Tibial artery (tissue), 4 donors: ENCODE results near the gene S100A2.

Experiments
- DNase-seq, 2 donors: peaks; one replicate each; pipeline ENCODE4 v3.0.0-alpha.2; 2019
- H3K27ac ChIP-seq, 2 donors: fragments of 200-600 bp; sonication (generic) in 1 of 2; 1 replicate in 1 of 2; 2 replicates in 1 of 2; pipeline ENCODE4 v1.5.1; 2018 to 2019; ENCODE audit warnings: mild to moderate bottlenecking in 1 of 2
- H3K27me3 ChIP-seq, 2 donors: fragments of 200-600 bp; sonication (generic) in 1 of 2; one replicate each; pipeline versions ENCODE4 v1.5.1 to v1.6.0; 2016 to 2019
- H3K36me3 ChIP-seq, 3 donors: fragments of 200-600 bp; sonication (generic) in 2 of 3; one replicate each; pipeline ENCODE4 v1.5.1; 2016 to 2019; ENCODE audit warnings: mild to moderate bottlenecking in 2 of 3
- H3K4me1 ChIP-seq, 4 donors: fragments of 200-600 bp; sonication (generic) in 2 of 4; 1 replicate in 3 of 4; 2 replicates in 1 of 4; pipeline ENCODE4 v1.5.1; 2016 to 2019
- H3K4me3 ChIP-seq, 2 donors: fragments of 200-600 bp; sonication (generic) in 1 of 2; 1 replicate in 1 of 2; 2 replicates in 1 of 2; pipeline ENCODE4 v1.5.1; 2018 to 2019; ENCODE audit warnings: mild to moderate bottlenecking in 2 of 2
- H3K9me3 ChIP-seq, 3 donors: fragments of 200-600 bp; sonication (generic) in 1 of 3; one replicate each; pipeline ENCODE4 v1.5.1; 2016 to 2019
- CTCF ChIP-seq, 2 experiments: fragments of 200-600 bp in 1 of 2; fragments of 450-650 bp in 1 of 2; IDR thresholded peaks; one replicate each; pipeline ENCODE4 v1.5.1; 2017 to 2019; ENCODE audit warnings: antibody characterized with exemption in 2 of 2, mild to moderate bottlenecking in 1 of 2, moderate library complexity in 1 of 2
- intact Hi-C: fragments of 100-400 bp; cut with DNase I; formaldehyde crosslinking; loops from one replicate; pipeline ENCODE4 v1.15.0; 2023; ENCODE audit warnings: low total_unique reads

The S100A2 gene

DNA sequence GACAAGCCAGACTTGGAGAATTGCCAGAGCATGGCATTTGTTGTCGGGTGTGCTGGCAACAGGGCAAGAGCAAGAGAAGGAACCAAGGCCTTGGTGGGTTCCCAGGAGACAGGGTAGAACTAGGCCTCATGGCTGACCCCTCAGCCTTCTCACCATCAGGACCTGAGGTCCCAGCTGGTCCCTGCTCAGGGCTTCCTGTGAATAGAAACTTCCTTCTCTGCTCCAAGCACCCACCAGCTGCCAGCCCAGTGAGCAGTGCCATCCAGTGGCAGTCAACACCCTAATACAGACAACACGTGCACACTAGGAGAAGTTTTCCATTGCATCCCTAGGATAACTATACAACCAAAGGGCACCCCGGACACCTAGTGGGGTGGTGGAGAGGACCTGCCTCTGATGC, 52.6 kb downstream of the S100A2 start:
- no peaks in the 10 kb centered on the region for H3K9me3 ChIP-seq
- intact Hi-C loops: loop anchor here (10.0 kb wide), 1 partner anchor 232 kb away; no protein-coding TSS in a partner anchor
- no peak for DNase-seq
- H3K27me3 ChIP-seq: no peaks in the 10 kb centered on the region
- no peaks in the 10 kb centered on the region for H3K36me3 ChIP-seq
- H3K27ac ChIP-seq: no peak overlapping the region
- H3K4me3 ChIP-seq: no peak overlapping the region
- no peak for TF ChIP-seq CTCF (IDR thresholded peaks at IDR 0.05)
- H3K4me1 ChIP-seq: peaks cover 0 to 13% (median 4%) of the 10 kb centered on the region in 4 donors
